Bronchial epithelial cell (primary cell): ENCODE data around the gene GPR15. TPM values are rescaled to one million over a fixed set of nuclear protein-coding genes. Genes with fewer than 3 reads are reported as not detected.

ENCODE experiments used
- DNase-seq: peaks from one replicate; pipeline ENCODE4 v3.0.0-alpha.2; 2010; ENCODE audit warnings: low read depth
- FAIRE-seq: peaks from 2 replicates; lab custom pipeline; 2011; peaks lifted over from hg19 to GRCh38; lab: Jason Lieb, UNC
- H3K27me3 ChIP-seq: 2 replicates; pipeline ENCODE4 v1.5.1; 2011; ENCODE audit warnings: low read length; ENCODE audit not compliant: control insufficient read depth, insufficient read depth
- H3K36me3 ChIP-seq: 2 replicates; pipeline ENCODE4 v1.5.1; 2011; ENCODE audit warnings: low read length; ENCODE audit not compliant: control insufficient read depth, insufficient read depth
- H3K4me3 ChIP-seq: 2 replicates; pipeline ENCODE4 v1.5.1; 2011; ENCODE audit warnings: mild to moderate bottlenecking, low read depth, low read length, control low read depth
- CTCF ChIP-seq: IDR thresholded peaks from 2 replicates; pipeline ENCODE4 v1.5.1; 2011; ENCODE audit warnings: mild to moderate bottlenecking, moderate library complexity, low read length, control low read depth, inconsistent platforms; ENCODE audit not compliant: insufficient read depth, severe bottlenecking
- total RNA-seq: library from RNA; depleted of rRNA; stranded (reverse); fragments of >200 nt; gene quantifications from 2 replicates; pipeline ENCODE4 v1.2.1, GENCODE V29; 2014

Gene GPR15
- total RNA-seq, 1 donor from 2014 or later: not detected

DNA sequence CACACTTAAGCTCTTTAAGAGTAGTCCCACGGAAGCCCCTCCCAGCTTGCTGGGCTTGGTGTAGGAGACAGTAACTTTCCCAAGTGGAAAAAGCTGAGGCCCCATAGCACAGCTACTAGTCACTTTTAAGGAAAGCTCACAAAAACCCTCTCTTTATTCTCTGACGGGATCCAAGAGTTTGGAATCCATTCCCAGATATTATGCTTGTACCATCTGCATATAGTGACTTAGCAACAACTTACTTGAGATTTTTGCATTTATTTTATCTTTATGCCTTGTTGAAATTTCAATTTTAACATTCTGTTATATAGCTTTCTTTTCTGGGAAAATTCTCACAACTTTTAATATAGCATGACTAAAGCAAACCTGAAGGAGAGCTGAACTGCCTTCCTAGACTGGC is 19.5 kb downstream of the GPR15 start:
- no peak for TF ChIP-seq CTCF
- Histone ChIP-seq H3K27me3 (no peaks in the 10 kb centered on the region), H3K4me3 (no peak overlapping the region), H3K36me3 (no peaks in the 10 kb centered on the region)
- DNase-seq (no peak), FAIRE-seq (no peak)

DNA sequence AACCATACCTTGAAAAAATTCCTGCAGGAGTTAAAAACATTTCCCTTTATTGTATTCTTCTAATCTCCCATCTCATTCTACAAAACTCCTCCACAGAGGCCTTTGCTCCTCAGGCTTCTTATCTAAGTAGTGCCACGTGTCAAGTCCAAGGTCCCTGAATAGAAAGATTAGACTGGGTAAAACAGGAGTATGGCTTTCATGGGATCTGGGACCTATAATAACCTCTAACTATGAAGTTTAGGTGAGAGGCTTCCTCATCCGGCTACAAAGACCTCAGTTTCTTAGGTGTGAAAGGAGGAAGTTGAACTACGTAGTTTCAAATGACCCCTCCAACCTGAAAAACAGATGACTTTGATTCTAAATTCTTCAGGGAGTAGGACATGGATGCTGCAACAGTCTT is 20.0 kb downstream of the GPR15 start:
- FAIRE-seq (no peak), DNase-seq (no peak)
- H3K4me3 ChIP-seq: no peak overlapping the region
- no peaks in the 10 kb centered on the region for H3K36me3 ChIP-seq
- H3K27me3 ChIP-seq: no peaks in the 10 kb centered on the region
- TF ChIP-seq CTCF: no peak

- no peak for TF ChIP-seq CTCF
- Histone ChIP-seq H3K27me3 (no peaks in the 10 kb centered on the region), H3K36me3 (no peaks in the 10 kb centered on the region), H3K4me3 (no peak overlapping the region)
- DNase-seq: no peak
- FAIRE-seq: no peak
These were observed 20.6 kb downstream of the GPR15 start for GRCh38 chr3:98552232-98553020.

GRCh38 chr3:98553021-98553563 is 21.3 kb downstream of the GPR15 start:
- no peak for FAIRE-seq
- H3K27me3 ChIP-seq: no peaks in the 10 kb centered on the region

GRCh38 chr3:98553753-98554152 is 22.0 kb downstream of the GPR15 start:
- no peak for TF ChIP-seq CTCF

More at GRCh38 chr3:98553021-98553563, 21.3 kb downstream of the GPR15 start:
- TF ChIP-seq CTCF: no peak
- Histone ChIP-seq H3K4me3 (no peak overlapping the region), H3K36me3 (no peaks in the 10 kb centered on the region)
- DNase-seq: no peak

More at GRCh38 chr3:98553753-98554152, 22.0 kb downstream of the GPR15 start:
- Histone ChIP-seq H3K27me3 (no peaks in the 10 kb centered on the region), H3K36me3 (no peaks in the 10 kb centered on the region), H3K4me3 (no peak overlapping the region)
- FAIRE-seq (no peak), DNase-seq (no peak)
